GM12878 (cell line): ENCODE data around the gene RAPGEF4. TPM values are rescaled to one million over a fixed set of nuclear protein-coding genes. Genes with fewer than 3 reads are reported as not detected.

Source experiments
- ATAC-seq: fragments of 200-7000 bp; cut with Tn5 transposase; 3 replicates; pipeline ENCODE4 v1.9.1; 2020; ENCODE audit warnings: mild to moderate bottlenecking, moderate library complexity
- BruUV-seq: library from RNA; stranded (reverse); fragments of 400-500 nt; replicated peaks from 2 replicates; lab custom pipeline; 2021; lab: Mats Ljungman, UMichigan
- CTCF ChIA-PET: fragments of 300-600 bp; sonication (Branson Sonifier 250); formaldehyde crosslinking; extraction: SDS; loops from one replicate; lab custom pipeline; 2021; ENCODE audit warnings: inconsistent platforms; lab: Yijun Ruan, JAX
- POLR2A ChIA-PET: fragments of 350-600 bp; formaldehyde crosslinking; extraction: SDS; loops from one replicate; lab custom pipeline; 2021; ENCODE audit warnings: inconsistent platforms; lab: Charles Lee
- RAD21 ChIA-PET: fragments of 300-600 bp; sonication (Branson Sonifier 250); formaldehyde crosslinking; loops from one replicate; lab custom pipeline; 2023; ENCODE audit warnings: antibody characterized with exemption; ENCODE audit not compliant: unreplicated experiment; lab: Charles Lee
- SMC1A ChIA-PET: fragments of 300-600 bp; sonication (Branson Sonifier 250); formaldehyde crosslinking; loops from one replicate; lab custom pipeline; 2023; ENCODE audit not compliant: unreplicated experiment, uncharacterized antibody; lab: Charles Lee
- DNase-seq: peaks from one replicate; pipeline ENCODE4 v3.0.0-alpha.2; 2011; ENCODE audit warnings: low read depth, low spot score
- FAIRE-seq: peaks from 3 replicates; lab custom pipeline; 2011; peaks lifted over from hg19 to GRCh38; lab: Jason Lieb, UNC
- H2AFZ ChIP-seq: 2 replicates; pipeline ENCODE4 v1.6.0; 2011; ENCODE audit warnings: low read depth, low read length, control low read depth; ENCODE audit not compliant: control insufficient read depth
- H3K27ac ChIP-seq: 2 replicates; pipeline ENCODE4 v1.5.1; 2011; ENCODE audit warnings: control low read depth; ENCODE audit not compliant: control insufficient read depth, insufficient read depth
- H3K27me3 ChIP-seq, 2 experiments: replicated peaks in 1 of 2; 2 replicates each; pipeline versions ENCODE4 v1.6.0 to v1.6.1; 2011; ENCODE audit warnings: low read length in 1 of 2; ENCODE audit not compliant: control insufficient read depth in 2 of 2, insufficient read depth in 2 of 2
- H3K36me3 ChIP-seq, 2 experiments: 2 replicates each; pipeline ENCODE4 v1.5.1; 2011; ENCODE audit warnings: low read length in 1 of 2; ENCODE audit not compliant: control insufficient read depth in 2 of 2, insufficient read depth in 2 of 2
- H3K4me1 ChIP-seq: 2 replicates; pipeline ENCODE4 v1.6.1; 2011; ENCODE audit warnings: mild to moderate bottlenecking, low read length, moderate library complexity, mixed read lengths; ENCODE audit not compliant: control insufficient read depth, insufficient read depth
- H3K4me2 ChIP-seq: 2 replicates; pipeline ENCODE4 v1.6.0; 2011; ENCODE audit warnings: control low read depth; ENCODE audit not compliant: control insufficient read depth, insufficient read depth
- H3K4me3 ChIP-seq: fragments of 200-600 bp; sonication (generic); 2 replicates; pipeline ENCODE4 v1.5.1; 2016
- H3K79me2 ChIP-seq: 2 replicates; pipeline ENCODE4 v1.6.0; 2011; ENCODE audit warnings: low read length; ENCODE audit not compliant: control insufficient read depth, insufficient read depth
- H3K9ac ChIP-seq: 2 replicates; pipeline ENCODE4 v1.8.0; 2011; ENCODE audit warnings: low read length, control low read depth, mixed read lengths; ENCODE audit not compliant: control insufficient read depth, insufficient read depth
- H3K9me3 ChIP-seq: replicated peaks from 3 replicates; pipeline ENCODE4 v1.5.1; 2011; ENCODE audit warnings: mild to moderate bottlenecking, low read length; ENCODE audit not compliant: control insufficient read depth, insufficient read depth
- H4K20me1 ChIP-seq: 2 replicates; pipeline ENCODE4 v1.6.0; 2011; ENCODE audit not compliant: control insufficient read depth, insufficient read depth
- CBX3 ChIP-seq: fragments of 200-600 bp; sonication (generic); IDR thresholded peaks from 2 replicates; pipeline ENCODE4 v1.6.1; 2016; ENCODE audit warnings: low read depth, borderline replicate concordance
- ESRRA ChIP-seq: IDR thresholded peaks from 2 replicates; pipeline ENCODE4 v1.6.1; 2012; ENCODE audit warnings: mild to moderate bottlenecking, low read length, improper control_type of control experiment
- JUND ChIP-seq: IDR thresholded peaks from 2 replicates; pipeline ENCODE4 v1.6.1; 2012; ENCODE audit warnings: low read depth, mild to moderate bottlenecking, low read length, improper control_type of control experiment, moderate library complexity
- ZBTB11 ChIP-seq: fragments of 450-650 bp; formaldehyde crosslinking; IDR thresholded peaks from 2 replicates; pipeline ENCODE4 v1.5.0; 2022; ENCODE audit warnings: mild to moderate bottlenecking, missing genetic modification characterization
- WGBS: methylation state at CpG from one replicate; pipeline ENCODE4 v1.1.6; 2016; ENCODE audit warnings: low lambda C conversion rate; ENCODE audit not compliant: insufficient replicate concordance, insufficient coverage; ENCODE audit errors: missing lambda C conversion rate; 5-methylcytosine and 5-hydroxymethylcytosine counted together
- in situ Hi-C: fragments of 300-500 bp; cut with MboI; formaldehyde crosslinking; loops from 9 replicates; pipeline ENCODE4 v1.14.3; 2018; ENCODE audit warnings: mixed read lengths
- intact Hi-C: fragments of 100-400 bp; cut with micrococcal nuclease; formaldehyde crosslinking; loops from one replicate; pipeline ENCODE4 v1.14.2; 2022; ENCODE audit not compliant: unreplicated experiment
- polyA plus RNA-seq, 11 experiments: library from polyadenylated mRNA; depleted of rRNA in 4 of 11; unstranded in 6 of 11; stranded (reverse) in 5 of 11; fragments of >200 nt; fragmentation: Nextera tagmentation in 4 of 11; fragmentation: Illumina TruSeq in 1 of 11; extraction: Ambion mirVana in 4 of 11; extraction: Trizol in 1 of 11; gene quantifications; 1 replicate in 1 of 11; 2 replicates in 10 of 11; pipeline versions ENCODE4 v1.2.1 to v1.2.3, GENCODE V29; 2011 to 2016; ENCODE audit warnings: inconsistent platforms in 2 of 11, missing spikeins in 2 of 11, low read depth in 1 of 11
- total RNA-seq, 4 experiments: library from RNA; depleted of rRNA in 3 of 4; stranded (reverse); fragments of >200 nt in 3 of 4; fragmentation: Illumina TruSeq in 1 of 4; extraction: Trizol in 1 of 4; gene quantifications; 2 replicates each; pipeline versions ENCODE4 v1.2.1 to v1.2.3, GENCODE V29; 2013 to 2021

The RAPGEF4 gene
- total and polyA plus RNA-seq, 10 of the 15 experiments (the other 5 are each of a cell fraction or from before 2014, with no cell fraction given), result 0.18 TPM; not detected in 8

GRCh38 chr2:172996387-172996961 is 260.8 kb downstream of the RAPGEF4 start:
- Histone ChIP-seq H3K4me2 (no peak overlapping the region), H3K27me3 (peaks cover 0 to 7% of the 10 kb centered on the region in 2 experiments; a peak in 1 of 4 replicates), H3K36me3 (no peaks in the 10 kb centered on the region), H3K9me3 (no peaks in the 10 kb centered on the region), H3K27ac (no peak overlapping the region), H3K79me2 (no peaks in the 10 kb centered on the region), H3K9ac (no peak overlapping the region), H4K20me1 (no peaks in the 10 kb centered on the region), H2AFZ (no peak overlapping the region), H3K4me1 (no peaks in the 10 kb centered on the region), H3K4me3 (no peak overlapping the region)
- 17% methylated on average over 5 of the region's 5 CpGs for WGBS
- DNase-seq (no peak), ATAC-seq (no peak), FAIRE-seq (no peak)
- intact Hi-C loops, result no loop called here
- BruUV-seq, result no TSS peak
- TF ChIP-seq CBX3, result no peak
- TF ChIP-seq ESRRA, result no peak
- no peak for TF ChIP-seq JUND
- TF ChIP-seq ZBTB11 (CRISPR knock-in tag), result no peak
- ChIA-PET RAD21 (no interaction called here), POLR2A (no interaction called here), CTCF (interaction anchor here (0.7 kb wide), 1 partner anchor 32 kb away, joined by 3 read pairs; no protein-coding TSS in a partner anchor), SMC1A (interaction anchor here (0.7 kb wide), 1 partner anchor 16 kb away, joined by 3 read pairs; no protein-coding TSS in a partner anchor)
- in situ Hi-C loops, result no loop called here
